Measurements from ENCODE around the gene CXCR2. TPM values are rescaled to one million over a fixed set of nuclear protein-coding genes. Genes with fewer than 3 reads are reported as not detected.

Gene CXCR2
- total RNA-seq, 1 donor from 2014 or later: 0.07 TPM

- Mint-ChIP-seq H3K4me3 (ENCODE audit: unreplicated experiment) (no peak overlapping the region), H3K27me3 (ENCODE audit: low read depth, unreplicated experiment) (peaks cover 9% of the 10 kb centered on the region), H3K4me1 (ENCODE audit: low read depth, unreplicated experiment) (peaks cover 21% of the 10 kb centered on the region), H3K9me3 (ENCODE audit: unreplicated experiment) (peaks cover 10% of the 10 kb centered on the region), H3K36me3 (ENCODE audit: low read depth, unreplicated experiment) (peaks cover 1% of the 10 kb centered on the region), H3K27ac (ENCODE audit: unreplicated experiment) (no peak overlapping the region)
- H3K4me2 ChIP-seq (ENCODE audit: low read length): no peak overlapping the region
- H3K4me3 ChIP-seq (ENCODE audit: insufficient read depth, low read depth, low read length): no peak overlapping the region
- no peaks in the 10 kb centered on the region for H4K20me1 ChIP-seq (ENCODE audit: insufficient read depth, low read length)
- H2AFZ ChIP-seq (ENCODE audit: low read depth, low read length): no peak overlapping the region
- no peak overlapping the region for H3K27ac ChIP-seq (ENCODE audit: low read depth, low read length)
- H3K27me3 ChIP-seq (ENCODE audit: insufficient read depth, low read length): peaks cover 8% of the 10 kb centered on the region
- H3K79me2 ChIP-seq (ENCODE audit: insufficient read depth, low read length): no peaks in the 10 kb centered on the region
- DNase-seq (ENCODE audit: low read depth) (no peak), FAIRE-seq (no peak)
- no peak for TF ChIP-seq EZH2 (IDR thresholded peaks at IDR 0.05; ENCODE audit: insufficient read depth, low read length)
- TF ChIP-seq, protein P1, sequence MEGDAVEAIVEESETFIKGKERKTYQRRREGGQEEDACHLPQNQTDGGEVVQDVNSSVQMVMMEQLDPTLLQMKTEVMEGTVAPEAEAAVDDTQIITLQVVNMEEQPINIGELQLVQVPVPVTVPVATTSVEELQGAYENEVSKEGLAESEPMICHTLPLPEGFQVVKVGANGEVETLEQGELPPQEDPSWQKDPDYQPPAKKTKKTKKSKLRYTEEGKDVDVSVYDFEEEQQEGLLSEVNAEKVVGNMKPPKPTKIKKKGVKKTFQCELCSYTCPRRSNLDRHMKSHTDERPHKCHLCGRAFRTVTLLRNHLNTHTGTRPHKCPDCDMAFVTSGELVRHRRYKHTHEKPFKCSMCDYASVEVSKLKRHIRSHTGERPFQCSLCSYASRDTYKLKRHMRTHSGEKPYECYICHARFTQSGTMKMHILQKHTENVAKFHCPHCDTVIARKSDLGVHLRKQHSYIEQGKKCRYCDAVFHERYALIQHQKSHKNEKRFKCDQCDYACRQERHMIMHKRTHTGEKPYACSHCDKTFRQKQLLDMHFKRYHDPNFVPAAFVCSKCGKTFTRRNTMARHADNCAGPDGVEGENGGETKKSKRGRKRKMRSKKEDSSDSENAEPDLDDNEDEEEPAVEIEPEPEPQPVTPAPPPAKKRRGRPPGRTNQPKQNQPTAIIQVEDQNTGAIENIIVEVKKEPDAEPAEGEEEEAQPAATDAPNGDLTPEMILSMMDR (IDR thresholded peaks at IDR 0.05; ENCODE audit: insufficient read depth, low read depth, low read length): no peak
- no peak overlapping the region for H3K9ac ChIP-seq (ENCODE audit: low read length)
- H3K4me1 ChIP-seq (ENCODE audit: insufficient read depth, low read length): peaks cover 10% of the 10 kb centered on the region
- H3K36me3 ChIP-seq (ENCODE audit: insufficient read depth, low read length): no peaks in the 10 kb centered on the region
- H3K9me3 ChIP-seq (ENCODE audit: insufficient read depth, low read depth, low read length): peaks cover 6% of the 10 kb centered on the region
These were observed 43.1 kb upstream of the CXCR2 start for GRCh38 chr2:218082586-218083351.

- H3K27me3 ChIP-seq (ENCODE audit: insufficient read depth, low read length): peaks cover 8% of the 10 kb centered on the region
- H3K4me2 ChIP-seq (ENCODE audit: low read length): no peak overlapping the region
- Mint-ChIP-seq H3K27me3 (ENCODE audit: low read depth, unreplicated experiment) (peaks cover 12% of the 10 kb centered on the region), H3K36me3 (ENCODE audit: low read depth, unreplicated experiment) (peaks cover 1% of the 10 kb centered on the region), H3K9me3 (ENCODE audit: unreplicated experiment) (peaks cover 10% of the 10 kb centered on the region), H3K4me3 (ENCODE audit: unreplicated experiment) (no peak overlapping the region), H3K27ac (ENCODE audit: unreplicated experiment) (no peak overlapping the region), H3K4me1 (ENCODE audit: low read depth, unreplicated experiment) (peaks cover 21% of the 10 kb centered on the region)
- H4K20me1 ChIP-seq (ENCODE audit: insufficient read depth, low read length): no peaks in the 10 kb centered on the region
- H3K4me1 ChIP-seq (ENCODE audit: insufficient read depth, low read length): peaks cover 10% of the 10 kb centered on the region
- no peak for DNase-seq (ENCODE audit: low read depth)
- TF ChIP-seq, protein P1 (IDR thresholded peaks at IDR 0.05; ENCODE audit: insufficient read depth, low read depth, low read length): no peak
- no peak for TF ChIP-seq EZH2 (IDR thresholded peaks at IDR 0.05; ENCODE audit: insufficient read depth, low read length)
- H3K4me3 ChIP-seq (ENCODE audit: insufficient read depth, low read depth, low read length): no peak overlapping the region
- peaks cover 6% of the 10 kb centered on the region for H3K9me3 ChIP-seq (ENCODE audit: insufficient read depth, low read depth, low read length)
- no peaks in the 10 kb centered on the region for H3K79me2 ChIP-seq (ENCODE audit: insufficient read depth, low read length)
- no peak for FAIRE-seq
- H2AFZ ChIP-seq (ENCODE audit: low read depth, low read length): no peak overlapping the region
- no peaks in the 10 kb centered on the region for H3K36me3 ChIP-seq (ENCODE audit: insufficient read depth, low read length)
- no peak overlapping the region for H3K9ac ChIP-seq (ENCODE audit: low read length)
- H3K27ac ChIP-seq (ENCODE audit: low read depth, low read length): no peak overlapping the region
These were observed 42.5 kb upstream of the CXCR2 start for GRCh38 chr2:218083352-218083676.

DNA sequence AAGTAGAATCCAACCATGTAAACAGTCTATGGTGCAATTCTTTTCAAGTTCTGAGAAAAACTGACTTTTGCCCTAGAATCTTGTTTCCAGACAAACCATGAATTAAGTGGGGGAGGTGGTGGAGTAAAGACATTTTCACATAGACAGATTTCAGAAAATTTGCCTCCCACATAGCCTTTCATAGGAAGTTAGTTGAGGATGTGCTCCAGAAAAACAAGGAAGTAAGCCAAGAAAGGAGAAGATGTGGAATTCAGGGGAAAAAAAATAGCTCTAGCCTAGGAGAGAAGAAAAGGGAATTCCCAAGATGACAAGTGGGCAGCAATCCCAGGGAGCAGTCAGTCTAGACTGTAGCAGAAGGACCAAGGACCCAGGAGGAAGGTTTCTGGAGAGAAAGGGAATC, 39.4 kb upstream of the CXCR2 start:
- no peak overlapping the region for H3K9ac ChIP-seq (ENCODE audit: low read length)
- H3K27ac ChIP-seq (ENCODE audit: low read depth, low read length): no peak overlapping the region
- DNase-seq (ENCODE audit: low read depth) (no peak), FAIRE-seq (no peak)
- no peak overlapping the region for H3K27ac Mint-ChIP-seq (ENCODE audit: unreplicated experiment)
- no peaks in the 10 kb centered on the region for H3K79me2 ChIP-seq (ENCODE audit: insufficient read depth, low read length)
- H3K36me3 ChIP-seq (ENCODE audit: insufficient read depth, low read length): no peaks in the 10 kb centered on the region
- no peaks in the 10 kb centered on the region for H4K20me1 ChIP-seq (ENCODE audit: insufficient read depth, low read length)
- no peak overlapping the region for H3K4me3 ChIP-seq (ENCODE audit: insufficient read depth, low read depth, low read length)
- peaks cover 6% of the 10 kb centered on the region for H3K9me3 ChIP-seq (ENCODE audit: insufficient read depth, low read depth, low read length)
- peaks cover 1% of the 10 kb centered on the region for H3K36me3 Mint-ChIP-seq (ENCODE audit: low read depth, unreplicated experiment)
- no peak overlapping the region for H3K4me3 Mint-ChIP-seq (ENCODE audit: unreplicated experiment)
- H3K9me3 Mint-ChIP-seq (ENCODE audit: unreplicated experiment): peaks cover 20% of the 10 kb centered on the region
- H3K27me3 ChIP-seq (ENCODE audit: insufficient read depth, low read length): peaks cover 12% of the 10 kb centered on the region
- H3K4me1 Mint-ChIP-seq (ENCODE audit: low read depth, unreplicated experiment): peaks cover 9% of the 10 kb centered on the region
- no peak overlapping the region for H3K4me2 ChIP-seq (ENCODE audit: low read length)
- peaks cover 5% of the 10 kb centered on the region for H3K4me1 ChIP-seq (ENCODE audit: insufficient read depth, low read length)
- no peak overlapping the region for H2AFZ ChIP-seq (ENCODE audit: low read depth, low read length)
- TF ChIP-seq EZH2 (IDR thresholded peaks at IDR 0.05; ENCODE audit: insufficient read depth, low read length): no peak
- TF ChIP-seq, protein P1 (IDR thresholded peaks at IDR 0.05; ENCODE audit: insufficient read depth, low read depth, low read length): no peak
- H3K27me3 Mint-ChIP-seq (ENCODE audit: low read depth, unreplicated experiment): peaks cover 35% of the 10 kb centered on the region

All from astrocyte (in vitro differentiated cells and primary cell).